Putamen (tissue), 1 donor: ENCODE data around the gene ACOT7.
"Not testable (repeated sequence)": the region's sequence is repeated elsewhere in the genome, so short reads cannot be mapped to it uniquely, and the experiment has no call there.

Experiments
- DNase-seq: peaks from one replicate; pipeline ENCODE4 v3.0.0-alpha.2; 2016; ENCODE audit warnings: low spot score

ACOT7 gene

DNA sequence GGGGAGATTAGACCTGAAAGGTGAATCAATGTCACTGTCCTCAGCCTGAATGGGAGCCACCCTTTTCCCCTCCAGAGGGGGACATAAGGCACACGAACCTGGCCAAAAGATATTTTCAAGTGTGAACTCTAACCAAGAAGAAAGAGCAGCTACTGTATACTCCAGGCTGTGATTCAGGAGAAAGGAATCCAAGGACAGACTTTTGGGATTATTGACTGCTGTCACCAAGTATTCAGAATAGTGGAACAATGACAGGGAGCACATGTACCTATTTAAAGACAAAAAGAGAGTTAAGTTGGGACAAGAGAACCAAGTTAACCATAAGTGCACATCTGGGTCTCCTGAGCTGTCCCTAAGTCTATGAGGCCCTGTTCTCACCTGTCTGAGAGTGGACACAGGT lies 160.2 kb downstream of the ACOT7 start:
- no peak for DNase-seq

- DNase-seq, result no peak
Observed at GRCh38 chr1:6225651-6226050, 167.9 kb downstream of the ACOT7 start.

DNA sequence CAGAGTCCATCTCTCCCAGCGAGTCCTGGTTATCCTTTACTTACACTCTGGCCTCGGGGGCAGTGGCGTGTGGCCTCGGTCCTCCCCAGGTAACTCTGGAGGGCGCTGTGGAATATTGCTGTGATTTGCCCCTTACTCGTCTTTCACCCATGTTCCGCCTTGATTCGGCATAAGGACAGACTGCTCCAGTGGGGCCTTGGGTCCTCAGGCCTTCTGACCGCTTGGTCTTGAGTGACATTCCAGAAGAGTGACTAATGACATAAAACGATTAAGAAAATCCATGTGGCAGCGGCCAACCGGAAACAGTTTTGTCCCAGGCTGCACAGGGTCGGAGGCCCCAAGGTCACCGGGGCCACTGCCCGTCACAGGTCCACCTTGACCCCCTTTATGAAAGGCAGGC lies 168.8 kb downstream of the ACOT7 start:
- DNase-seq, result no peak

- no peak for DNase-seq
Observed at GRCh38 chr1:6223617-6224016, 169.9 kb downstream of the ACOT7 start.

DNA sequence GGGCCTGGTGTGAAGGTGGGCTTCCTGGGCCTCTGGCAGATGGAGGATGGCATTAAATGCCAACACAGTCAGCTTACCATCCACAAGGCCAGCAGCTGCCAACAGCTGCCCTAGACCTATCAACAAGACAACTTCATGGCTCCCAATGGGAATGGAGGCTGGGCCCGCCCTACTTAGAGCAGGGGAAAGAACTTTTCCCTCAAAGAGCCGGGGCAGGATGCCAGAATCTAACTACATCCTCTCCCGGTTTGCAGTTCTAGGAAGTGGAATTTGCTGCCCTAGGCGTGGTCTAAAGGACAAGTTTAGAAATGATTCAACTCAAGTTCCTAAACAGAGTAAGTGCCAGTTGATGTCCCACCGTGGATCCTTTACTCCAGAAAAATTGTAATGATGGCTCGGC lies 170.9 kb downstream of the ACOT7 start:
- no peak for DNase-seq

DNA sequence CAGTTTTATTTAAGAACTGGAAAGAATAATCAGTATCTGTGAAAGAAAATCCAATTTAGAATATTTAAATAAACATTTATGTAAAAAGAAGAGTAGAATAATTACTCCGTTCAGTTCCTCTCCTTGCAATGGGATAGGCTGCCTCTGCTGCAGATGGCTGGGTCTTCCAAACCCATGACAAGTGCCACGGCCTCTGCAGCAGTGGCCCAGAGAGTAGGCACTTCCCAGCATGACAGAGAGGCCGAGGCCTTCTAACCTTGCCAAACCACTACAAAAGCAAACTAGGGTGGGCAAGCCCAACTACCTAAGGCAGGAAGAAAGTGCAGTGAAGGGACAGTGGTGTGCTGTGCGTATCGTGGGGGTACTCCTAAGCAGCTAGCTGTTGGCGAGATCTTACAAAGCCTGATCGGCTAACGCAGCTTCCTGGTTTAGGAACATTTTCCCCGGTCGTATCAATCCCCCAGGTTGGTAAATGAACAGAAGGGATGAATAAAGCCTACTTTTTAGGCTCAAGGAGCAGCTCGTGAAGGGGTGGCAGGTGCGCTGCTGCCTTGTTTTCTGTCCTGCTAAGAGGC lies 172.3 kb downstream of the ACOT7 start:
- no peak for DNase-seq

DNA sequence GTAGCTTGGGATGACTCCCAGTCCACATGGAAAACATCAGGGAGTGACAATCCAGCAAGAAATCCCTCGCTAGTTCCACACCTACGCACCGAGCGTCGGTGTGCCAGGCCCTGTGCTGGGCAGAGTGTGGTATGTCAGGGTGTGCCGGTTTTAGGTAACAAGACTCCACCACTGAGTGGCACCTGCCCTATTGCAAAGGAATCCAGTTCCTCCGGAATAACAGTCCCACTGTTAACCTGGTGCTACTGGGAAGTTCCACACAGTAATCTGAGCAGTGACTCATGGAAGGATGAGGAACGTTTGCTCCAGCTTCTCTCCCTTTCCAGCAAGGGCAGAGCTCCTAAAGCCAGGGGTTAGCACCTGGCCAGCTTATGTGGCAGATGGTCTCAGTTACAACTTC lies 173.3 kb downstream of the ACOT7 start:
- no peak for DNase-seq

- not testable (repeated sequence) for DNase-seq
Observed at GRCh38 chr1:6219641-6220040, 173.9 kb downstream of the ACOT7 start.

- no peak for DNase-seq
Observed at GRCh38 chr1:6218375-6219164, 175.0 kb downstream of the ACOT7 start.
